Mesenchymal stem cell (in vitro differentiated cells and primary cell): Measurements from ENCODE around the gene FANCI.
"Not testable (repeated sequence)": the region's sequence is repeated elsewhere in the genome, so short reads cannot be mapped to it uniquely, and the experiment has no call there.

Experiments used
- DNase-seq: peaks from one replicate; pipeline ENCODE4 v3.0.0-alpha.2; 2013
- H2AFZ ChIP-seq: one replicate; pipeline ENCODE4 v1.6.1; 2013; ENCODE audit warnings: low read depth, mild to moderate bottlenecking, control low read depth, inconsistent platforms, low read length, moderate library complexity
- H2AK5ac ChIP-seq: 2 replicates; pipeline ENCODE4 v1.6.1; 2013; ENCODE audit warnings: low read length, moderate library complexity, mild to moderate bottlenecking, inconsistent platforms; ENCODE audit not compliant: severe bottlenecking
- H2BK120ac ChIP-seq: one replicate; pipeline ENCODE4 v1.6.1; 2013; ENCODE audit warnings: low read depth, mild to moderate bottlenecking, inconsistent platforms, low read length, moderate library complexity
- H2BK12ac ChIP-seq, 2 experiments: one replicate each; pipeline ENCODE4 v1.6.1; 2013; ENCODE audit warnings: inconsistent platforms in 2 of 2, low read length in 2 of 2, mild to moderate bottlenecking in 2 of 2, moderate library complexity in 2 of 2, control low read depth in 1 of 2
- H2BK15ac ChIP-seq: one replicate; pipeline ENCODE4 v1.6.1; 2013; ENCODE audit warnings: mild to moderate bottlenecking, low read depth, inconsistent platforms; ENCODE audit not compliant: poor library complexity, severe bottlenecking
- H2BK5ac ChIP-seq: 2 replicates; pipeline ENCODE4 v1.6.1; 2013; ENCODE audit warnings: low read depth, mild to moderate bottlenecking, low read length, control low read depth, inconsistent platforms; ENCODE audit not compliant: poor library complexity, severe bottlenecking
- H3K14ac ChIP-seq, 2 experiments: one replicate each; pipeline ENCODE4 v1.6.1; 2013; ENCODE audit warnings: inconsistent platforms in 2 of 2, low read length in 2 of 2, control low read depth in 1 of 2, mild to moderate bottlenecking in 1 of 2, moderate library complexity in 1 of 2
- H3K18ac ChIP-seq, 2 experiments: one replicate each; pipeline ENCODE4 v1.6.1; 2013; ENCODE audit warnings: inconsistent platforms in 2 of 2, low read length in 2 of 2, control low read depth in 1 of 2, low read depth in 1 of 2, mild to moderate bottlenecking in 1 of 2
- H3K23ac ChIP-seq, 2 experiments: one replicate each; pipeline ENCODE4 v1.6.1; 2013; ENCODE audit warnings: inconsistent platforms in 2 of 2, low read length in 2 of 2, mild to moderate bottlenecking in 2 of 2, moderate library complexity in 2 of 2, control low read depth in 1 of 2
- H3K27ac ChIP-seq: 2 replicates; pipeline ENCODE4 v1.5.1; 2013; ENCODE audit warnings: mild to moderate bottlenecking, moderate library complexity, low read length, control low read depth, inconsistent platforms; ENCODE audit not compliant: poor library complexity, severe bottlenecking
- H3K27me3 ChIP-seq, 2 experiments: 2 replicates each; pipeline versions ENCODE4 v1.6.1 to v1.7.0; 2013; ENCODE audit warnings: low read length in 2 of 2, mild to moderate bottlenecking in 2 of 2, moderate library complexity in 2 of 2, control low read depth in 1 of 2, inconsistent platforms in 1 of 2; ENCODE audit not compliant: control insufficient read depth in 1 of 2, insufficient read depth in 1 of 2
- H3K36me3 ChIP-seq, 2 experiments: 2 replicates each; pipeline versions ENCODE4 v1.6.1 to v1.7.0; 2013; ENCODE audit warnings: low read length in 2 of 2, control low read depth in 1 of 2, inconsistent platforms in 1 of 2, low read depth in 1 of 2, mild to moderate bottlenecking in 1 of 2; ENCODE audit not compliant: insufficient read depth in 2 of 2, control insufficient read depth in 1 of 2
- H3K4ac ChIP-seq, 2 experiments: one replicate each; pipeline ENCODE4 v1.6.1; 2013; ENCODE audit warnings: inconsistent platforms in 2 of 2, low read length in 2 of 2, mild to moderate bottlenecking in 2 of 2, moderate library complexity in 2 of 2, control low read depth in 1 of 2, low read depth in 1 of 2
- H3K4me1 ChIP-seq: 2 replicates; pipeline ENCODE4 v1.6.1; 2013; ENCODE audit warnings: low read depth, low read length, control low read depth; ENCODE audit not compliant: control insufficient read depth, insufficient read depth
- H3K4me2 ChIP-seq: 2 replicates; pipeline ENCODE4 v1.6.1; 2013; ENCODE audit warnings: low read length, mild to moderate bottlenecking, inconsistent platforms; ENCODE audit not compliant: poor library complexity, severe bottlenecking
- H3K4me3 ChIP-seq, 2 experiments: 2 replicates each; pipeline versions ENCODE4 v1.5.1 to v1.7.0; 2013; ENCODE audit warnings: low read length in 2 of 2, mild to moderate bottlenecking in 2 of 2, control low read depth in 1 of 2, low read depth in 1 of 2; ENCODE audit not compliant: insufficient read depth in 1 of 2
- H3K79me1 ChIP-seq: replicated peaks from 2 replicates; pipeline ENCODE4 v1.6.1; 2013; ENCODE audit warnings: mild to moderate bottlenecking, control low read depth, low read length, inconsistent platforms; ENCODE audit not compliant: poor library complexity, severe bottlenecking
- H3K9ac ChIP-seq: 2 replicates; pipeline ENCODE4 v1.7.0; 2013; ENCODE audit warnings: mild to moderate bottlenecking, low read length, moderate library complexity
- H3K9me3 ChIP-seq: 2 replicates; pipeline ENCODE4 v1.7.0; 2013; ENCODE audit warnings: mild to moderate bottlenecking, low read length; ENCODE audit not compliant: control insufficient read depth
- H4K8ac ChIP-seq: one replicate; pipeline ENCODE4 v1.6.1; 2013; ENCODE audit warnings: inconsistent platforms, mild to moderate bottlenecking, low read length, moderate library complexity
- H4K91ac ChIP-seq: one replicate; pipeline ENCODE4 v1.6.1; 2013; ENCODE audit warnings: mild to moderate bottlenecking, low read length, inconsistent platforms
- WGBS: methylation state at CpG from one replicate; pipeline ENCODE4 v1.1.7; 2013; ENCODE audit warnings: mixed read lengths; 5-methylcytosine and 5-hydroxymethylcytosine counted together

Gene FANCI

GRCh38 chr15:89250142-89250541 lies 6.4 kb downstream of the FANCI start:
- not testable (repeated sequence) for H3K23ac ChIP-seq, H3K27me3 ChIP-seq, H2BK12ac ChIP-seq, H3K4me3 ChIP-seq, H3K36me3 ChIP-seq, H3K4me1 ChIP-seq, H2BK120ac ChIP-seq, H3K14ac ChIP-seq, H2AK5ac ChIP-seq, H3K79me1 ChIP-seq, H3K9me3 ChIP-seq, H4K91ac ChIP-seq, H2AFZ ChIP-seq, H4K8ac ChIP-seq, H3K4me2 ChIP-seq, DNase-seq, H3K27ac ChIP-seq, H2BK5ac ChIP-seq, H3K4ac ChIP-seq, H3K18ac ChIP-seq, H3K9ac ChIP-seq, H2BK15ac ChIP-seq
- WGBS = no CpG with 5 or more reads among the region's 5 CpGs

DNA sequence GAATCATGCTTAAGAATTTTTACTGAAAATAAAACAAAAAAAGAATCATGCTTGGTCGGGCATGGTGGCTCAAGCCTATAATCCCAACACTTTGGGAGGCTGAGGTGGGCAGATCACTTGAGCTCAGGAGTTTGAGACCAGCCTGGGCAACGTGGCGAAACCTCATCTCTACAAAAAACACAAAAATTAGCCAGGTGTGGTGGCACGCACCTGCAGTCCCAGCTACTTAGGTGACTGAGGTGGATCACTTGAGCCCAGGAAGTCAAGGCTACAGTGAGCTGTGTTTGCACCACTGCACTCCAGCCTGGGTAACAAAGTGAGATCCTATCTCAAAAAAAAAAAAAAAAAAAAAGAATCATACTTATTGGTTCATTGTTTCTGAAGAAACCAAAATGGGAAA lies 33.5 kb downstream of the FANCI start:
- H2BK5ac ChIP-seq, H2BK15ac ChIP-seq, H3K14ac ChIP-seq, H3K27me3 ChIP-seq, H2BK120ac ChIP-seq, H3K4me3 ChIP-seq, H3K36me3 ChIP-seq, DNase-seq, H3K4me2 ChIP-seq, H3K9me3 ChIP-seq, H3K18ac ChIP-seq, H4K91ac ChIP-seq, H3K79me1 ChIP-seq, H3K9ac ChIP-seq, H2BK12ac ChIP-seq, H2AFZ ChIP-seq, H3K23ac ChIP-seq, H4K8ac ChIP-seq, H3K4me1 ChIP-seq, H3K4ac ChIP-seq, H2AK5ac ChIP-seq, H3K27ac ChIP-seq: not testable (repeated sequence)
- WGBS = 100% methylated on average over 4 of the region's 4 CpGs

- no peak overlapping the region for H2BK15ac ChIP-seq
- no peak overlapping the region for H3K18ac ChIP-seq
- H2AK5ac ChIP-seq = no peak overlapping the region
- H2BK12ac ChIP-seq = no peak overlapping the region
- no peak overlapping the region for H4K8ac ChIP-seq
- H3K4me1 ChIP-seq = no peaks in the 10 kb centered on the region
- no peak overlapping the region for H3K4me2 ChIP-seq
- no peak overlapping the region for H3K9ac ChIP-seq
- no peaks in the 10 kb centered on the region for H3K9me3 ChIP-seq
- peaks cover 0 to 7% of the 10 kb centered on the region in 2 experiments for H3K36me3 ChIP-seq
- H3K27ac ChIP-seq = no peak overlapping the region
- H3K4me3 ChIP-seq = no peak overlapping the region
- H2BK5ac ChIP-seq = no peak overlapping the region
- H3K27me3 ChIP-seq = no peaks in the 10 kb centered on the region
- H2BK120ac ChIP-seq = no peak overlapping the region
- no peak overlapping the region for H4K91ac ChIP-seq
- no peak overlapping the region for H2AFZ ChIP-seq
- no peaks in the 10 kb centered on the region for H3K79me1 ChIP-seq
- H3K23ac ChIP-seq = no peak overlapping the region
- no peak for DNase-seq
- no peak overlapping the region for H3K14ac ChIP-seq
- H3K4ac ChIP-seq = no peak overlapping the region
- WGBS = no CpG with 5 or more reads among the region's 1 CpG
Measured at GRCh38 chr15:89278307-89278706, 34.5 kb downstream of the FANCI start.

DNA sequence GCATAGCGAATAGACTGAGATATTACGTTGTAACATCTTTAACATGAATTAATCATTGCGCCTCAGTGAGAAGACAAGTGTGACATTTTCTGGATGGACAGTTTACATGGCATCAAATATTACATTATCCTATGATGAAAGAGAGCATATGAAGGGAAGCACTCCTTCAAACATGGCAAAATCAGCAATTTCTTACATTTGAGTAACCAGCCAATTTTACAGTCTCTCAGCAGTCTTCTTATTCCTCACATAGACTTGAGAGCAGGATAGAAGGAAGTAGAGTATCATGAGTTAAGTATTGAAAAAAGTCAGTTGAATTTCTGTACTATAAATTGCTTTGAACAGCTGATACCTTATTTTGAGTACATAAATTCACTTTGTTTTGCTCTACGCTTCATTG lies 38.9 kb downstream of the FANCI start:
- Histone ChIP-seq H2BK15ac (no peak overlapping the region), H3K27me3 (no peaks in the 10 kb centered on the region), H3K79me1 (no peaks in the 10 kb centered on the region), H3K4me1 (no peaks in the 10 kb centered on the region), H3K23ac (no peak overlapping the region), H2BK12ac (no peak overlapping the region), H3K18ac (no peak overlapping the region), H4K8ac (no peak overlapping the region), H2BK5ac (no peak overlapping the region), H3K27ac (no peak overlapping the region), H2AK5ac (no peak overlapping the region), H3K4ac (no peak overlapping the region), H3K36me3 (peaks cover 3 to 16% of the 10 kb centered on the region in 2 experiments), H3K14ac (no peak overlapping the region), H4K91ac (no peak overlapping the region), H3K4me3 (no peak overlapping the region), H2BK120ac (no peak overlapping the region), H3K4me2 (no peak overlapping the region), H3K9ac (no peak overlapping the region), H3K9me3 (peaks cover 3% of the 10 kb centered on the region), H2AFZ (no peak overlapping the region)
- no peak for DNase-seq
- WGBS = 50% methylated on average over 1 of the region's 4 CpGs
